GM23248 (cell line): Measurements from ENCODE around the gene SDE2.

Experiments used
- EZH2 ChIP-seq: fragments of 200-600 bp; sonication (generic); IDR thresholded peaks from 2 replicates; pipeline ENCODE4 v1.6.1; 2018; ENCODE audit warnings: antibody characterized with exemption, mild to moderate bottlenecking; ENCODE audit not compliant: insufficient read depth, poor library complexity, severe bottlenecking
- EZH2phosphoT487 ChIP-seq: fragments of 200-600 bp; sonication (generic); IDR thresholded peaks from 2 replicates; pipeline ENCODE4 v1.6.1; 2018; ENCODE audit warnings: antibody characterized with exemption, moderate library complexity, mild to moderate bottlenecking, low read depth; ENCODE audit not compliant: insufficient read depth

DNA sequence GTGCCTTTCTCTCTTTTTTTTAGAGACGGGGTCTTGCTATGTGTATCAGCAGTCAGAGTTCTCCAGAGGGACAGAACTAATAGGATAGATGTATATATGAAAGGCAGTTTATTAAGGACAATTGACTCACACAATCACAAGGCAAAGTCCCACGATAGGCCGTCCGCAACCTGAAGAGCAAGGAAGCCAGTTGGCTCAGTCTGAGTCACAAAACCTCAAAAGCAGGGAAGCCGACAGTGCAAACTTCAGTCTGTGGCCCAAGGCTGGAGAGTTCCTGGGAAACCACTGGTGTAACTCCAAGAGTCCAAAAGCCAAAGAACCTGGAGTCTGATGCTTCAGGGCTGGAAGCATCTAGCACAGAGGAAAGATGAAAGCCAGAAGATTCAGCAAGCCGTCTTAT lies 47.1 kb upstream of the SDE2 start:
- no peak for TF ChIP-seq EZH2
- no peak for TF ChIP-seq EZH2phosphoT487
